Left ventricle myocardium inferior (tissue), 1 donor: ENCODE results near the gene DDX3X. TPM values are rescaled to one million over a fixed set of nuclear protein-coding genes. Genes with fewer than 3 reads are reported as not detected.

Experiments used
- DNase-seq: peaks from one replicate; pipeline ENCODE4 v3.0.0-alpha.2; 2020
- H3K27ac ChIP-seq: fragments of 200-600 bp; replicated peaks from 2 replicates; pipeline ENCODE4 v1.8.0; 2021
- H3K27me3 ChIP-seq: fragments of 200-600 bp; 2 replicates; pipeline ENCODE4 v1.8.0; 2021; ENCODE audit warnings: low read depth
- H3K36me3 ChIP-seq: fragments of 200-600 bp; 2 replicates; pipeline ENCODE4 v1.8.0; 2021
- H3K4me1 ChIP-seq: fragments of 200-600 bp; 2 replicates; pipeline ENCODE4 v1.8.0; 2021
- H3K4me3 ChIP-seq: fragments of 200-600 bp; 2 replicates; pipeline ENCODE4 v1.8.0; 2021; ENCODE audit warnings: mild to moderate bottlenecking, moderate library complexity
- H3K9me3 ChIP-seq: fragments of 200-600 bp; replicated peaks from 2 replicates; pipeline ENCODE4 v1.8.0; 2021
- intact Hi-C: fragments of 100-400 bp; cut with micrococcal nuclease; formaldehyde crosslinking; loops from one replicate; pipeline ENCODE4 v1.11.0; 2022
- total RNA-seq: library from RNA; stranded (reverse); fragmentation: NEBNext Ultra II Directional; extraction: Animal tissue kit (Norgen Biotek cat#: 25700); gene quantifications from one replicate; pipeline ENCODE4 v1.2.1, GENCODE V29; 2021
- TF ChIP-seq, protein P1 (sequence below): fragments of 200-600 bp; IDR thresholded peaks from 2 replicates; pipeline ENCODE4 v1.8.0; 2021; ENCODE audit warnings: antibody characterized with exemption, mild to moderate bottlenecking, borderline replicate concordance
- donor health status: DM: no; HTN: yes; CAD: no; lungs with severe emphysema.

DDX3X gene
- total RNA-seq, 1 donor from 2014 or later, result 138 TPM

DNA sequence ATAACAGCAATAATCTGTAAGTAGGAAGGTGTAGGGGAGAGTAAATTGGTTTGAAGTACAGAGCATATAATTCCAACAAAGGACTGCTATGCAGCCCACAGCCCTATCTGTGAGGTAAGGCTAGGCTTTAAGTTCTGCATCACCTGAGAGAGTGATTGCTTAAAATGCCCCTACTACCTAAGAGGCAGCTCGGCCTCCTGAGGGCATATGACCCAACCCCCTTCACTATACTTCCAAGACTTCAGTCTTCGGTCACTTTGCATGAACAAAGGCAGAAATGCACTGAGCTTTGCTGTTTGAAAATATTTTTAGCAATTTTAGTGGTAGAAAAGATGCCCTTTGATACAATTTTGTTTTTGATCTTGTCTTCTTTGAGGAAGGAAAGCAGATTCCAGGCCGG, 4.9 kb upstream of the DDX3X start:
- no peaks in the 10 kb centered on the region for H3K36me3 ChIP-seq
- TF ChIP-seq, protein P1, sequence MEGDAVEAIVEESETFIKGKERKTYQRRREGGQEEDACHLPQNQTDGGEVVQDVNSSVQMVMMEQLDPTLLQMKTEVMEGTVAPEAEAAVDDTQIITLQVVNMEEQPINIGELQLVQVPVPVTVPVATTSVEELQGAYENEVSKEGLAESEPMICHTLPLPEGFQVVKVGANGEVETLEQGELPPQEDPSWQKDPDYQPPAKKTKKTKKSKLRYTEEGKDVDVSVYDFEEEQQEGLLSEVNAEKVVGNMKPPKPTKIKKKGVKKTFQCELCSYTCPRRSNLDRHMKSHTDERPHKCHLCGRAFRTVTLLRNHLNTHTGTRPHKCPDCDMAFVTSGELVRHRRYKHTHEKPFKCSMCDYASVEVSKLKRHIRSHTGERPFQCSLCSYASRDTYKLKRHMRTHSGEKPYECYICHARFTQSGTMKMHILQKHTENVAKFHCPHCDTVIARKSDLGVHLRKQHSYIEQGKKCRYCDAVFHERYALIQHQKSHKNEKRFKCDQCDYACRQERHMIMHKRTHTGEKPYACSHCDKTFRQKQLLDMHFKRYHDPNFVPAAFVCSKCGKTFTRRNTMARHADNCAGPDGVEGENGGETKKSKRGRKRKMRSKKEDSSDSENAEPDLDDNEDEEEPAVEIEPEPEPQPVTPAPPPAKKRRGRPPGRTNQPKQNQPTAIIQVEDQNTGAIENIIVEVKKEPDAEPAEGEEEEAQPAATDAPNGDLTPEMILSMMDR, result no peak
- peaks cover 9% of the 10 kb centered on the region for H3K4me1 ChIP-seq
- no peaks in the 10 kb centered on the region for H3K9me3 ChIP-seq
- intact Hi-C loops, result no loop called here
- no peak overlapping the region for H3K27ac ChIP-seq
- no peak overlapping the region for H3K4me3 ChIP-seq
- no peak for DNase-seq
- H3K27me3 ChIP-seq, result no peaks in the 10 kb centered on the region

- no peak for DNase-seq
- no peaks in the 10 kb centered on the region for H3K9me3 ChIP-seq
- H3K27ac ChIP-seq, result peak overlapping the region; percentile 99
- H3K27me3 ChIP-seq, result no peaks in the 10 kb centered on the region
- intact Hi-C loops, result no loop called here
- peaks cover 19% of the 10 kb centered on the region for H3K4me1 ChIP-seq
- H3K36me3 ChIP-seq, result no peaks in the 10 kb centered on the region
- peak overlapping the region; percentile 91 for H3K4me3 ChIP-seq
- TF ChIP-seq, protein P1, result no peak
These were observed 2.0 kb upstream of the DDX3X start for GRCh38 chrX:41332005-41332404.

- intact Hi-C loops, result no loop called here
- Histone ChIP-seq H3K27me3 (no peaks in the 10 kb centered on the region), H3K4me3 (peak overlapping the region; percentile 91), H3K27ac (peak overlapping the region; percentile 99), H3K4me1 (peaks cover 24% of the 10 kb centered on the region), H3K36me3 (no peaks in the 10 kb centered on the region), H3K9me3 (no peaks in the 10 kb centered on the region)
- DNase-seq, result peak; percentile 13
- TF ChIP-seq, protein P1, result no peak
These were observed 1.5 kb upstream of the DDX3X start for GRCh38 chrX:41332408-41333002.

- Histone ChIP-seq H3K4me1 (peaks cover 31% of the 10 kb centered on the region), H3K9me3 (no peaks in the 10 kb centered on the region), H3K27ac (peak overlapping the region; percentile 99), H3K36me3 (peaks cover 6% of the 10 kb centered on the region), H3K27me3 (no peaks in the 10 kb centered on the region), H3K4me3 (peak overlapping the region; percentile 91)
- DNase-seq, result peak; percentile 79
- intact Hi-C loops, result no loop called here
- TF ChIP-seq, protein P1, result no peak
These were observed 789 bp upstream of the DDX3X start for GRCh38 chrX:41333003-41333743.

GRCh38 chrX:41334363-41335197, 618 bp downstream of the DDX3X start:
- TF ChIP-seq, protein P1, result no peak
- H3K9me3 ChIP-seq, result no peaks in the 10 kb centered on the region
- peaks cover 45% of the 10 kb centered on the region for H3K4me1 ChIP-seq
- peaks cover 12% of the 10 kb centered on the region for H3K36me3 ChIP-seq
- intact Hi-C loops, result no loop called here
- H3K27me3 ChIP-seq, result no peaks in the 10 kb centered on the region
- DNase-seq, result peak; percentile 81
- peak overlapping the region; percentile 99 for H3K27ac ChIP-seq
- H3K4me3 ChIP-seq, result peak overlapping the region; percentile 91
